ENCODE data around the gene RESF1. TPM values are rescaled to one million over a fixed set of nuclear protein-coding genes. Genes with fewer than 3 reads are reported as not detected.

Gene RESF1
- total and polyA plus RNA-seq, 2 donors (not counting 3 experiments of a cell fraction or from before 2014, with no cell fraction given): 40.3 to 70.0 TPM

DNA sequence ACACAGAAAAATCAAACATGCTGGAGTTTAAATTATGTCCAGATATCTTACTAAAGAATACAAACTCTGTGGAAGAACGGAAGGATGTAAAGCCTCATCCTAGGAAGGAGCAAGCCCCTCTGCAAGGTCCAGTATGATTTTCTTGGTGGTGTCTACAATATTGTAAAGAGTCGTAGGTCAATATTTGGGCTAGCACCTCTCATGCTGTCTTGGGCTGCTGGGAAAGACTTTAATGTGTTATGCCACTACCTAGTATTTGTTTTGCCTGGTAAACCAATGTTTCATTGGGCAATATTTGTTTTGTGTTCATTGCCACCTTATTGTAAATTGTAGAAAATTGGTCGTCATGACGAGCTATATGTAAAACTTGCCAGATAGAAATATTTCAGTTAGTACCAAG lies 26.6 kb downstream of the RESF1 start:
- ChIA-PET POLR2A (no interaction called here), CTCF (interaction anchor here (1.0 to 1.6 kb wide), 2 partner anchors 42 to 237 kb away, joined by 3 read pairs; no protein-coding TSS in a partner anchor)
- DNase-seq (ENCODE audit: low read depth, low spot score) (no peak), FAIRE-seq (no peak)
- H3K36me3 ChIP-seq (ENCODE audit: control insufficient read depth in 2 of 2, extremely low read depth in 1 of 2, insufficient read depth in 2 of 2, low read length in 2 of 2): peaks cover 17 to 18% of the 10 kb centered on the region in 2 experiments
- H3K4me3 ChIP-seq (replicated peaks in 1 of 3; ENCODE audit: insufficient read depth in 1 of 3, low read depth in 1 of 3, low read length in 3 of 3): no peak overlapping the region
- H2AFZ ChIP-seq (ENCODE audit: low read depth, low read length): no peak overlapping the region
- H3K79me2 ChIP-seq (ENCODE audit: control insufficient read depth, insufficient read depth, low read length): no peaks in the 10 kb centered on the region
- H3K9me3 ChIP-seq (replicated peaks; ENCODE audit: control insufficient read depth, insufficient read depth, low read length): no peaks in the 10 kb centered on the region
- H3K9ac ChIP-seq (replicated peaks; ENCODE audit: extremely low read depth, insufficient read depth, low read length): no peak overlapping the region
- no peaks in the 10 kb centered on the region for H3K9me1 ChIP-seq (replicated peaks; ENCODE audit: control insufficient read depth, extremely low read depth, insufficient read depth, low read length)
- no TSS peak for BruUV-seq (replicated peaks)
- no peak for TF ChIP-seq MYC (IDR thresholded peaks at IDR 0.05; ENCODE audit: low read depth, low read length)
- no peak for TF ChIP-seq GATA2 (IDR thresholded peaks at IDR 0.05; ENCODE audit: insufficient read depth, insufficient read length, low read depth, low read length)
- TF ChIP-seq POLR2AphosphoS5 (IDR thresholded peaks at IDR 0.05; ENCODE audit: insufficient read depth, low read depth, low read length): no peak
- TF ChIP-seq POLR2A (IDR thresholded peaks at IDR 0.05; ENCODE audit: low read depth, low read length): no peak
- no peak for TF ChIP-seq JUN (IDR thresholded peaks at IDR 0.05; ENCODE audit: borderline replicate concordance, insufficient read depth, insufficient read length, low read depth)
- TF ChIP-seq EZH2 (IDR thresholded peaks at IDR 0.05; ENCODE audit: borderline replicate concordance, low read depth, low read length, severe bottlenecking): no peak
- TF ChIP-seq CTCF (IDR thresholded peaks at IDR 0.05; ENCODE audit: extremely low read depth in 1 of 2, insufficient read depth in 1 of 2, low read depth in 1 of 2, low read length in 2 of 2): no peak
- no peak for TF ChIP-seq FOS (IDR thresholded peaks at IDR 0.05; ENCODE audit: borderline replicate concordance, insufficient read depth, low read length)
- TF ChIP-seq MAX (IDR thresholded peaks at IDR 0.05; ENCODE audit: insufficient read depth, insufficient read length): no peak
- H3K27me3 ChIP-seq (ENCODE audit: control insufficient read depth in 2 of 2, insufficient read depth in 2 of 2, low read length in 2 of 2): no peaks in the 10 kb centered on the region
- H3K27ac ChIP-seq (ENCODE audit: insufficient read depth, low read depth, low read length): no peak overlapping the region
- intact Hi-C loops (cut with micrococcal nuclease) (loop anchor here (5.0 kb wide), 1 partner anchor 304 kb away; no protein-coding TSS in a partner anchor), dilution Hi-C loops (cut with MboI; ENCODE audit: extremely low pct_ligation_motif_present, low sequenced_read_pairs) (no loop called here)
- H4K20me1 ChIP-seq (replicated peaks; ENCODE audit: control insufficient read depth, extremely low read depth, insufficient read depth, low read length): no peaks in the 10 kb centered on the region
- H3K4me2 ChIP-seq (ENCODE audit: insufficient read depth, low read length): no peak overlapping the region
- H3K4me1 ChIP-seq (ENCODE audit: control insufficient read depth, extremely low read depth, insufficient read depth, low read length): no peaks in the 10 kb centered on the region
